MM.1S (cell line): ENCODE results near the gene PCGF1.

Source experiments
- CTCF ChIP-seq: fragments of 300-600 bp; sonication (generic); IDR thresholded peaks from 2 replicates; pipeline ENCODE4 v1.5.1; 2016; ENCODE audit warnings: antibody characterized with exemption, low read length, mixed read lengths
- EZH2 ChIP-seq: fragments of 300-600 bp; sonication (generic); optimal IDR thresholded peaks from 2 replicates; pipeline ENCODE3; 2017; ENCODE audit warnings: low read depth, mild to moderate bottlenecking, antibody characterized with exemption, low read length, mixed read lengths
- EZH2phosphoT487 ChIP-seq: fragments of 300-600 bp; sonication (generic); IDR thresholded peaks from 2 replicates; pipeline ENCODE4 v1.6.1; 2018; ENCODE audit warnings: antibody characterized with exemption, low read length

GRCh38 chr2:74458132-74458937, 49.2 kb downstream of the PCGF1 start, which contains the start of gene WBP1:
- TF ChIP-seq EZH2 (no peak), CTCF (no peak), EZH2phosphoT487 (no peak)
